GM12801 (cell line): ENCODE results near the gene BMPR1A.

Experiments used
- CTCF ChIP-seq: IDR thresholded peaks from one replicate; pipeline ENCODE4 v1.5.1; 2011; ENCODE audit warnings: control low read depth; ENCODE audit not compliant: insufficient read length; ENCODE audit errors: extremely low read depth

Gene BMPR1A

DNA sequence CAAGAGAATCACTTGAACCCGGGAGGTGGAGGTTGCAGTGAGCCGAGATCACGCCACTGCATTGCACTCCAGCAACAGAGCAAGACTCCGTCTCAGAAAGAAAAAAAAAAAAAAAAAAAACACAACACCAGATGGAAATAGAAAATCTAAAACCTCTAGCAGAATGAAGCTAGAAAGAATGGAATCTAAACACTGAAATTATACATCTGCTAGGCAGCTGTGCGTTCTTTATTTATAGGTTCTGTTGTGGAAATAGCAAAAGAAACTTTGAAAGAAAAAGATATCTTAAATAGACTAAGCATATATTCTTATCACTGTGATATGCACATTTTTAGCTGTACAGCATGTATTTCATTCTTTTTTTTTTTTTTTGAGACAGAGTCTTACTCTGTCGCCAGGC is 17.1 kb downstream of the BMPR1A start:
- TF ChIP-seq CTCF = no peak

DNA sequence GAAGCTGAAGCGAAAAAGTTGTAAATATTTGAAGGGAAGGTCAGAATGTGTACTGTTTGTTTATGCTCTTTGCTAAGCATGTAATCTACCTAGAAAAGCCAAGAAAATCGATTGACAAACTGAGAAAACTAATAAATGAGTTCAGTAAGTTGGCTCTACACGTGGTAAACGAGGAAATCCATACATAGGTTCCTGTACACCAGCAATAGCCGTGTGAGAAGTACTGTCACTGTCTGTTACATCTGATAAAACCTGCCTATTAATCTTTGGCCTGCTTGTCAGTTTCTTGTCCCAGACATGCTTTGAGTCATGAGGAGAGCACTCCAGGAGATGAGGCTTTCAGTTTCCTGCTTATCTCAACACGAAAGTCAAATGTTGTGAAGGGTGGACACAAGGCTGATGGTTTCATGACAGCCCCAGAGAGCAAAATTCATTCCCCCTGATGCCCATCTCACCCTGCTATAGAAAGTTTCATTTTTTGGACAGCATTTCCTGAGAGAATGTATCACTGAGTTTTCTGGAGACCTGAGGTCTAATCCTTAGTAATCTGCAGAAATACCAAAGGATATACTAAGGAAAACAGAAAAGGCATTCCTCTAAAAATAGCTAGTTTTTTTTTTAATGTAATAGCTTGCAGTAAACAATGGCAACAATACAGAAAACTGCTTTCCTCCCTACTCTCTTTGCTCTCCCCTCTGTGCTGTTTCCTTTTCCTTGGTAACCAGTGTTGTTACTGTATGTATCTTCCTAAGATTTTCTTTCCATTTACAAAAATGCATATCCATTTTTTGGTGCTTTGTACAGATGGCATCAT is 18.8 kb downstream of the BMPR1A start:
- no peak for TF ChIP-seq CTCF

DNA sequence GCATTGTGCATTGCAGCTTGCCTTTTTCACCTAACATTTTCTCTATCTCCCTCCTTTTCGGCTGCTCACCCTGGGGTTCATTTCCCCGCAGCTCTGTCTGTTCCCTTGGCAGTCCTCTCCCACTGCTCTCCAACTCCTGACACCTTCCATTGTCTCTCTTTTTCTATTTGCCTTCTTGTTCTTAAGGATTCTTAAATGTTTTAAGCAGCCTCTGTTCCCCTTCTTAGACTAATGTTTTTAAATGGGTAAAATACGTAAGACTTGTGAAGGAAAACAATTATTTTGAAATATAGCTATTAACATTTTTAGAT is 19.4 kb downstream of the BMPR1A start:
- no peak for TF ChIP-seq CTCF

GRCh38 chr10:86779220-86780017 is 23.0 kb downstream of the BMPR1A start:
- no peak for TF ChIP-seq CTCF

DNA sequence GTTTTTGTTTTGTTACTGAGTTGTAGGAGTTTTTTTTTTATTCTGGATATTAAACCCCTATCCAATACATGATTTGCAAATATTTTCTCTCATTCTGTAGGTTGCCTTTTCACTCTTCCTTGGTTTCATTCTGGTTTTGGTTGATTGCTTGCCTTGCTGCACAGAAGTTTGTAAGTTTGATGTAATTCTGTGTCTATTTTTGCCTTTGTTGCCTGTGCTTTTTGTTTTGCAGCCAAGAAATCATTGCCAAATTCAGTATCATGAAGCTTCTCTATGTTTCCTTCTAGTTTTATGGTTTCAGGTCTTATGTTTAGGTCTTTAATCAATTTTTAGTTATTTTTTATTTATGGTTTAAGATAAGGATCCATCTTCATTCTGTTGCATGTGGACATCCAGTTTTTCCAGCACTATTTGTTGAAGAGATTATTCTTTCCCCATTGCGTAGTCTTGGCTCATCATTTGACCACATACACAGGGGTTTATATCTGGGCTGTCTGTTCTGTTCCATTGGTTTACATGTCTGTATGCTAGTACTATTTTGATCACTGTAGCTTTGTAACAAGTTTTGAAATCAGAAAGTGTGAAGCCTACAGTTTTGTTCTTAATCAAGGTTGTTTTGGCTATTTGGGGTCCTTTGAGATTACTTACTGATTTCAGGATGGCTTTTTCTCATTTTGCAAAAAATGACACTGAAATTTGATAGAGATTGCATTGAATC is 26.4 kb downstream of the BMPR1A start:
- TF ChIP-seq CTCF = no peak

GRCh38 chr10:86785037-86785436 is 28.6 kb downstream of the BMPR1A start:
- TF ChIP-seq CTCF = no peak

- no peak for TF ChIP-seq CTCF
Measured at GRCh38 chr10:86785968-86786367, 29.5 kb downstream of the BMPR1A start.
